SK-N-SH (cell line): ENCODE measurements around the gene CAD. TPM values are rescaled to one million over a fixed set of nuclear protein-coding genes. Genes with fewer than 3 reads are reported as not detected.

Experiments
- CTCF ChIA-PET: fragments of 300-600, 350-600 bp; formaldehyde crosslinking; extraction: SDS; loops from one replicate; lab custom pipeline; 2021; lab: Yijun Ruan, JAX
- POLR2A ChIA-PET: fragments of 350-600 bp; sonication (Branson Sonifier 250); formaldehyde crosslinking; extraction: SDS; loops from one replicate; lab custom pipeline; 2020; ENCODE audit warnings: antibody characterized with exemption, inconsistent platforms; lab: Yijun Ruan, JAX
- DNase-seq: peaks from one replicate; pipeline ENCODE4 v3.0.0; 2012
- H2AFZ ChIP-seq: fragments of 200-600 bp; sonication (generic); 2 replicates; pipeline ENCODE4 v1.8.1; 2016; ENCODE audit warnings: antibody characterized with exemption, mild to moderate bottlenecking, low read depth
- H3F3A ChIP-seq: fragments of 200-600 bp; sonication (generic); replicated peaks from 2 replicates; pipeline ENCODE3; 2016; ENCODE audit warnings: antibody characterized with exemption, mild to moderate bottlenecking; ENCODE audit not compliant: insufficient read depth
- H3K27ac ChIP-seq, 2 experiments: fragments of 200-500 bp in 1 of 2; fragments of 200-600 bp in 1 of 2; sonication (Bioruptor generic) in 1 of 2; sonication (generic), shearing (Covaris generic) in 1 of 2; 2 replicates each; pipeline versions ENCODE4 v1.5.1 to v1.6.1; 2014 to 2016; ENCODE audit warnings: low read depth in 2 of 2, inconsistent platforms in 1 of 2, low read length in 1 of 2, mild to moderate bottlenecking in 1 of 2, mixed read lengths in 1 of 2
- H3K27me3 ChIP-seq: fragments of 200-600 bp; sonication (generic), shearing (Covaris generic); 2 replicates; pipeline ENCODE4 v1.6.1; 2016; ENCODE audit warnings: mixed run types; ENCODE audit not compliant: insufficient read depth
- H3K36me3 ChIP-seq, 2 experiments: fragments of 200-500 bp in 1 of 2; fragments of 200-600 bp in 1 of 2; sonication (Bioruptor generic) in 1 of 2; sonication (generic) in 1 of 2; replicated peaks in 1 of 2; 2 replicates each; pipeline versions ENCODE3 to v1.5.1; 2014 to 2016; ENCODE audit warnings: low read length in 1 of 2, mild to moderate bottlenecking in 1 of 2; ENCODE audit not compliant: insufficient read depth in 2 of 2, control insufficient read depth in 1 of 2
- H3K4me1 ChIP-seq, 2 experiments: fragments of 200-500 bp in 1 of 2; fragments of 200-600 bp in 1 of 2; sonication (Bioruptor generic) in 1 of 2; sonication (generic), shearing (Covaris generic) in 1 of 2; 2 replicates each; pipeline versions ENCODE4 v1.5.1 to v1.6.1; 2014 to 2016; ENCODE audit warnings: low read depth in 1 of 2, low read length in 1 of 2, mixed run types in 1 of 2; ENCODE audit not compliant: insufficient read depth in 2 of 2, control insufficient read depth in 1 of 2
- H3K4me2 ChIP-seq: fragments of 200-600 bp; sonication (generic), shearing (Covaris generic); 2 replicates; pipeline ENCODE4 v1.6.1; 2017; ENCODE audit warnings: mixed run types
- H3K4me3 ChIP-seq, 2 experiments: fragments of 200-500 bp in 1 of 2; fragments of 200-600 bp in 1 of 2; sonication (Bioruptor generic) in 1 of 2; sonication (generic), shearing (Covaris generic) in 1 of 2; 2 replicates each; pipeline versions ENCODE4 v1.5.1 to v1.8.1; 2014 to 2016; ENCODE audit warnings: low read depth in 2 of 2, inconsistent platforms in 1 of 2, low read length in 1 of 2, mild to moderate bottlenecking in 1 of 2, mixed read lengths in 1 of 2, moderate library complexity in 1 of 2
- H3K79me2 ChIP-seq: fragments of 200-600 bp; sonication (generic); 2 replicates; pipeline ENCODE4 v1.8.1; 2017; ENCODE audit warnings: mild to moderate bottlenecking; ENCODE audit not compliant: insufficient read depth
- H3K9ac ChIP-seq: fragments of 200-600 bp; sonication (generic); 2 replicates; pipeline ENCODE4 v1.6.1; 2017; ENCODE audit warnings: mixed run types
- H3K9me2 ChIP-seq: fragments of 200-600 bp; sonication (generic); 2 replicates; pipeline ENCODE4 v1.6.1; 2017; ENCODE audit warnings: mixed run types
- H3K9me3 ChIP-seq: fragments of 200-600 bp; sonication (generic); 2 replicates; pipeline ENCODE4 v1.6.1; 2017; ENCODE audit warnings: mixed run types, mild to moderate bottlenecking, moderate library complexity
- H4K20me1 ChIP-seq: fragments of 200-600 bp; sonication (generic); 2 replicates; pipeline ENCODE4 v1.6.1; 2017; ENCODE audit warnings: mild to moderate bottlenecking, mixed run types; ENCODE audit not compliant: insufficient read depth
- CHD2 ChIP-seq: fragments of 150-350 bp; IDR thresholded peaks from 2 replicates; pipeline ENCODE4 v1.6.1; 2018; ENCODE audit warnings: low read length; ENCODE audit not compliant: partially characterized antibody
- CTCF ChIP-seq: fragments of 200-600 bp; sonication (generic); IDR thresholded peaks from 2 replicates; pipeline ENCODE4 v1.6.1; 2017; ENCODE audit warnings: antibody characterized with exemption, mild to moderate bottlenecking, moderate library complexity
- ELF1 ChIP-seq: IDR thresholded peaks from 2 replicates; pipeline ENCODE4 v1.4.0; 2012
- FOXJ3 ChIP-seq: sonication (generic); formaldehyde crosslinking; IDR thresholded peaks from 2 replicates; pipeline ENCODE4 v1.5.1; 2020; ENCODE audit warnings: mild to moderate bottlenecking, missing genetic modification reagents
- GABPA ChIP-seq: IDR thresholded peaks from 2 replicates; pipeline ENCODE4 v1.4.0; 2012; ENCODE audit warnings: low read depth, mild to moderate bottlenecking
- JUND ChIP-seq: IDR thresholded peaks from 2 replicates; pipeline ENCODE4 v1.4.0; 2012
- MEF2A ChIP-seq: IDR thresholded peaks from 2 replicates; pipeline ENCODE4 v1.4.0; 2012; ENCODE audit warnings: low read depth, borderline replicate concordance
- MXI1 ChIP-seq: IDR thresholded peaks from 2 replicates; pipeline ENCODE4 v1.6.1; 2012; ENCODE audit warnings: mild to moderate bottlenecking, low read depth, low read length, improper control_type of control experiment
- POLR2AphosphoS5 ChIP-seq: IDR thresholded peaks from 2 replicates; pipeline ENCODE4 v1.6.1; 2012; ENCODE audit warnings: low read depth, low read length
- RCOR1 ChIP-seq: fragments of 150-350 bp; IDR thresholded peaks from 2 replicates; pipeline ENCODE4 v1.6.1; 2017; ENCODE audit warnings: antibody characterized with exemption, low read length
- REST ChIP-seq: IDR thresholded peaks from 2 replicates; pipeline ENCODE4 v1.6.1; 2012; ENCODE audit warnings: mild to moderate bottlenecking, low read depth, low read length, moderate library complexity
- RFX5 ChIP-seq: IDR thresholded peaks from 2 replicates; pipeline ENCODE4 v1.6.1; 2012; ENCODE audit warnings: mild to moderate bottlenecking, improper control_type of control experiment, low read length
- TAF1 ChIP-seq: IDR thresholded peaks from 2 replicates; pipeline ENCODE4 v1.6.1; 2012; ENCODE audit warnings: low read depth, mild to moderate bottlenecking, low read length, moderate library complexity, borderline replicate concordance
- USF2 ChIP-seq: fragments of 150-350 bp; IDR thresholded peaks from 2 replicates; pipeline ENCODE4 v1.6.1; 2017; ENCODE audit warnings: antibody characterized with exemption, low read length, low read depth, borderline replicate concordance
- ZBTB33 ChIP-seq: IDR thresholded peaks from 2 replicates; pipeline ENCODE4 v1.4.0; 2012; ENCODE audit warnings: low read depth, borderline replicate concordance
- WGBS: methylation state at CpG from one replicate; pipeline ENCODE4 v1.1.6; 2017; ENCODE audit warnings: low lambda C conversion rate; 5-methylcytosine and 5-hydroxymethylcytosine counted together
- polyA plus RNA-seq, 3 experiments: library from polyadenylated mRNA; depleted of rRNA; stranded (reverse); fragments of >200 nt; gene quantifications; 2 replicates each; pipeline ENCODE4 v1.2.3, GENCODE V29; 2012

The CAD gene
- polyA plus RNA-seq, 1 of the 3 experiments (the other 2 are of a cell fraction) = 47.6 TPM

- TF ChIP-seq USF2 = no peak
- no peak for TF ChIP-seq FOXJ3 (CRISPR knock-in tag)
- no peak for TF ChIP-seq MXI1
- no peak for TF ChIP-seq ZBTB33
- no peak for TF ChIP-seq CHD2
- TF ChIP-seq POLR2AphosphoS5 = no peak
- TF ChIP-seq RFX5 = no peak
- TF ChIP-seq ELF1 = no peak
- no peak for TF ChIP-seq MEF2A
- TF ChIP-seq REST = no peak
- no peak for TF ChIP-seq CTCF
- TF ChIP-seq RCOR1 = no peak
- no peak for TF ChIP-seq GABPA
- no peak for TF ChIP-seq JUND
- no peak for TF ChIP-seq TAF1
- DNase-seq = no peak
- no peaks in the 10 kb centered on the region for H3K9me3 ChIP-seq
- no peaks in the 10 kb centered on the region for H3F3A ChIP-seq
- 51% methylated on average over 5 of the region's 5 CpGs for WGBS
- no peak overlapping the region for H3K9ac ChIP-seq
- ChIA-PET POLR2A (interaction anchor here (1.3 kb wide), 1 partner anchor 27 kb away, joined by 3 read pairs; no protein-coding TSS in a partner anchor), CTCF (interaction anchor here (0.7 to 18.0 kb wide), 12 partner anchors 14 to 321 kb away, joined by 3 to 392 read pairs (median 4); partner anchors contain the start of gene SLC30A3)
- peaks cover 4% of the 10 kb centered on the region; the same call in 1 of the 2 replicates for H3K27me3 ChIP-seq
- H2AFZ ChIP-seq = no peak overlapping the region
- no peaks in the 10 kb centered on the region for H3K9me2 ChIP-seq
- no peaks in the 10 kb centered on the region for H3K36me3 ChIP-seq
- H3K27ac ChIP-seq = no peak overlapping the region
- H4K20me1 ChIP-seq = no peaks in the 10 kb centered on the region
- no peak overlapping the region for H3K4me2 ChIP-seq
- no peaks in the 10 kb centered on the region for H3K79me2 ChIP-seq
- H3K4me1 ChIP-seq = peaks cover 0 to 23% of the 10 kb centered on the region in 2 experiments; a peak in 3 of 4 replicates
- no peak overlapping the region for H3K4me3 ChIP-seq
Observed at GRCh38 chr2:27282892-27283291, 65.7 kb downstream of the CAD start.
